ENCODE data around the gene ARL6IP4. TPM values are rescaled to one million over a fixed set of nuclear protein-coding genes. Genes with fewer than 3 reads are reported as not detected.

ARL6IP4 gene
- total RNA-seq, 1 experiment from 2014 or later, result 85.1 TPM

DNA sequence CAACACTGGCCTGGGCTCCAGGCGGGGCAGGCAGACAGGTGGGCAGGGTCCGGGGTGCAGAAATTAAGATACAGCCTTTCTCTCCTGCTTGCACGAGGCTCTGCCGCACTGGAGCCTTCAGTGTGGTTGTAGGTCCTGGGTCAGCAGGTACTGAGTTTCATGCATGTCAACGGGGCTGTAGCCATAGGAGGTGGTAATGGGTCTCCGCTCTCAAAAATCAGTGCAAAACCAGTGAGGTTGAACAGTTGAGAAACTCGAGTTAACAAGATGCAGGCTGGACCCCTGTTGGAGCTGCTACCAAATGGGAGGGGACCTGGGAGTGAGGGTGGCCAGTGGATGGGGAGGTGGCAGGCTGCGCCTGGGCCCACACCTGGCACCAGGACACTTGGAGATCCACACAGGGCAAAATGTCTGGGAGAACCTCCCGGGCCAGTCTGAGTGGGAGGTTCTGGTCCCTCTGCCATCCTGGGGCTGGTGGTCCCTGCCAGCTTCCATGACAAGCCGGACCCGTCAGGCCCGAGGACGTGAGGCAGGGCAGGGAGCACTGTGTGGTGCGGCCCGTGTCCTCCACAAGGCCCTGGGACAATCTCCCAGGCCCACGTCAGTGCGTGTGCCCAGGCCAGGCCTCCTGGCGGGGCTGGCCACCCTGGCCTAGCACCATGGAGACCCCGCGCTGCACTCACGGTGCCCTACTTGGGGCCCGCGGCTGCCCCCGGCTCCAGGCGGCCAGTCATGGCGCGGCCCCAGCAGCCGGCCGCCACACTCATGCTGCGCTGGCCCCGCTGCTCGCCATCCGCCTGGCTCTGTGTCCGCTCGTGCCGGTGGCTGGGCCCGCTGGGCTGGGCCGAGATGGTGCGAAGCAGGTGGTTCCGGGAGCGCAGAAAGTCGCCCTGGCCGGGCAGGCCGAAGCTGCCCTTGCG, 5.1 kb downstream of the ARL6IP4 start:
- H3K4me1 ChIP-seq (ENCODE audit: low read length), result peaks cover 15% of the 10 kb centered on the region
- no peaks in the 10 kb centered on the region for H3K9me2 ChIP-seq (replicated peaks; ENCODE audit: insufficient read depth, low read length)
- H3K79me2 ChIP-seq (ENCODE audit: low read length), result peaks cover 14% of the 10 kb centered on the region
- no peak for DNase-seq
- H4K20me1 ChIP-seq (ENCODE audit: insufficient read depth, low read depth, low read length), result peaks cover 22% of the 10 kb centered on the region
- H3K27ac ChIP-seq (ENCODE audit: low read length), result no peak overlapping the region
- H2AFZ ChIP-seq (ENCODE audit: low read length), result no peak overlapping the region
- no peak overlapping the region for H3K4me3 ChIP-seq (ENCODE audit: low read length)
- H3K9me3 ChIP-seq (ENCODE audit: low read length), result no peaks in the 10 kb centered on the region
- H3K4me2 ChIP-seq (ENCODE audit: low read depth, low read length, poor library complexity, severe bottlenecking), result no peak overlapping the region
- H3K27me3 ChIP-seq (ENCODE audit: low read length), result no peaks in the 10 kb centered on the region
- peaks cover 13% of the 10 kb centered on the region; the same call in 1 of the 2 replicates for H3K36me3 ChIP-seq (ENCODE audit: insufficient read depth, low read length)
- no peak overlapping the region for H3K9ac ChIP-seq (ENCODE audit: low read length)

DNA sequence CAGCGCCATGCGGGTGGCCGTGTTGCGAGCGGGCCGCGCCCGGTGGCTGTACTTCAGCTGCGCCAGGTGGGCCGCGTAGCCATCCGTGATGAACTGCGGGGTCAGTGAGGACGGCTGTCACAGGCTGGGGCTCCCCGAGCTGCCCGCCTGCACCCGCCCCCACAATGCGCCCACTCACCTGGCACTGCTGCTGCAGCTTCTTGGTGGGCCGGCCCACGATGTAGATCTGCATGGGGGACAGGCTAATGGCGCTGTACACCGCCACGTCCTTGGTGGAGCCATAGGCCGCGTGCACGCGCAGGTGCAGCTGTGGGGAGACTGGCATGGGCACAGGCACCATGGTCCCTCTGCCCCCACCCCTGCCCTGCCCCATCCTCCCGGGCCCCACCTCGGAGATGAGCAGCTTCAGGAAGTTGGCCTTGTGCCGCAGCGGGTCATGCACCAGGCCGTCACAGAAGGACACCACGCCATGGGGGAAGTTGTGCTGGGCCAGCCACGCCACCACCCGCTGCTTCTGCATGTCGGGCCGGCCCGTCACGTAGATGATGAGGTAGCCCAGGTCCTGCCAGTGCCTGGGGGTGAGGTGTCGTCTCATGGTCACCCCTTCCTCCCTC, 5.9 kb downstream of the ARL6IP4 start:
- peaks cover 13% of the 10 kb centered on the region; the same call in 1 of the 2 replicates for H3K36me3 ChIP-seq (ENCODE audit: insufficient read depth, low read length)
- peaks cover 22% of the 10 kb centered on the region for H4K20me1 ChIP-seq (ENCODE audit: insufficient read depth, low read depth, low read length)
- H3K27me3 ChIP-seq (ENCODE audit: low read length), result no peaks in the 10 kb centered on the region
- no peaks in the 10 kb centered on the region for H3K9me3 ChIP-seq (ENCODE audit: low read length)
- H3K79me2 ChIP-seq (ENCODE audit: low read length), result peaks cover 7% of the 10 kb centered on the region
- no peak overlapping the region for H2AFZ ChIP-seq (ENCODE audit: low read length)
- DNase-seq, result no peak
- H3K27ac ChIP-seq (ENCODE audit: low read length), result no peak overlapping the region
- no peaks in the 10 kb centered on the region for H3K9me2 ChIP-seq (replicated peaks; ENCODE audit: insufficient read depth, low read length)
- H3K4me3 ChIP-seq (ENCODE audit: low read length), result no peak overlapping the region
- H3K4me1 ChIP-seq (ENCODE audit: low read length), result peaks cover 15% of the 10 kb centered on the region
- H3K9ac ChIP-seq (ENCODE audit: low read length), result no peak overlapping the region
- H3K4me2 ChIP-seq (ENCODE audit: low read depth, low read length, poor library complexity, severe bottlenecking), result no peak overlapping the region

DNA sequence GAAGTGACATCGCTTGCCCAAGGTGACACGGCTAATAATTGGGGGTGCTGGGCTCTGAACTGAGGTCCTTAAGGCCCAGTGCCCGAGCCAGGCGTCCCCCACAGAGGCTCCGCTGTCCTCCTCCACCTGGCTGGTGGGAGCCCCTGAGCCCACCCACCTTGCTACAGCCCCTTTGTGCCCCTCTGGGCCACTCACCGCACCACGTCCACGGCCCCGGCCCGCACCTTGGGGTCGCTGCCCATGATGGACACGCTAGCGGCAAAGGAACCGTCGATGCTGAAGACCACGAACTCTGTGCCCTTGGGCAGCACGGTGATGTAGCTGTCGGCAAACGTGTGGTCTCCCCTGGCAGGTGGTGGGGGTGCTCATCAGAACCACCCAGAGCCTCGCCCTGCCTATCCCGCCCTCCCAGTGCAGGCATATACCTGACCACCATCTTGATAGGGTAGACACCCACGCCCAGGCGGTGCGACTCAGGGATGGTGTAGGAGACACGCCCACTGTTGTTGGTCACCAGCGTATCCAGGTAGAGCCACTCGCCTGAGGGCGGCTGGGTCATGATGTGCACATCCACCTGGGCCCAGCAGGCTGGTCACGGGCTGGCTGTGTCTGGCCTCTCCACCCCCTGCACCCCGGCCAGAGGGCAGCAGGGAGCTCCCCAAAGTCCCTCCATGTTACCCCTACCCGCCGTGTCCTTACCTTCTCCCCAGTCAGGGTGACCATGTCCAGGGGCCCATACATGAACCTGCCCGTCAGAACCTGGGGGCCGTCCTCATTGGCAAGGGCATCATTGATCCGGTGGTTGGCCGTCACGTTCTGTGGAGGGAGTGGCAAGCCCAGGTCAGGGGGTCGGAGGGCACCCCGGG, 6.8 kb downstream of the ARL6IP4 start:
- Histone ChIP-seq H3K4me2 (ENCODE audit: low read depth, low read length, poor library complexity, severe bottlenecking) (no peak overlapping the region), H3K27ac (ENCODE audit: low read length) (no peak overlapping the region), H3K27me3 (ENCODE audit: low read length) (no peaks in the 10 kb centered on the region), H3K4me3 (ENCODE audit: low read length) (no peak overlapping the region), H2AFZ (ENCODE audit: low read length) (no peak overlapping the region), H4K20me1 (ENCODE audit: insufficient read depth, low read depth, low read length) (peaks cover 14% of the 10 kb centered on the region), H3K9me2 (replicated peaks; ENCODE audit: insufficient read depth, low read length) (no peaks in the 10 kb centered on the region), H3K9ac (ENCODE audit: low read length) (no peak overlapping the region), H3K79me2 (ENCODE audit: low read length) (no peaks in the 10 kb centered on the region; the same call in 1 of the 2 replicates), H3K36me3 (ENCODE audit: insufficient read depth, low read length) (peaks cover 7% of the 10 kb centered on the region; the same call in 1 of the 2 replicates), H3K9me3 (ENCODE audit: low read length) (no peaks in the 10 kb centered on the region), H3K4me1 (ENCODE audit: low read length) (peaks cover 7% of the 10 kb centered on the region)
- no peak for DNase-seq

DNA sequence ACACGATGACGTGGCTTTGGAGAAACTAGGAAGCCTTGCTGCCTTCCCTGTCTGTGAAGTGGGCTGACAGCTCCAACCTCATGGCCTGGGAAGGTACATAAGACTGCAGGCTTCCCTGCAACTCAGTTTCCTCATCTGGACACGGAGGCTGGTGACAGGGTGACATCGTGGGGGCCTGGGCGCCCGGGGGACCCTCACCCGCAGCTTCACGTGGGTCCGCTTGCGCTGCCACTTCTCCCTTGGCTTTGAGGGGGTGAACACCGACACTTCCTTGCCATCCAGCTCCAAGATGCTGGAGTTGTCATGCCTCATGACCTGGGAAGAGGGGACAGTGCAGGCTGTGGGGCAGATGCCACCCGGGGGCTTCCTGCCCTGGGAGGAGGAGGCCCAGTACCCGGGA, 7.6 kb downstream of the ARL6IP4 start:
- H2AFZ ChIP-seq (ENCODE audit: low read length), result no peak overlapping the region
- no peaks in the 10 kb centered on the region for H3K27me3 ChIP-seq (ENCODE audit: low read length)
- no peaks in the 10 kb centered on the region for H3K79me2 ChIP-seq (ENCODE audit: low read length)
- DNase-seq, result no peak
- H4K20me1 ChIP-seq (ENCODE audit: insufficient read depth, low read depth, low read length), result peaks cover 7% of the 10 kb centered on the region; the same call in 1 of the 2 replicates
- no peaks in the 10 kb centered on the region for H3K36me3 ChIP-seq (ENCODE audit: insufficient read depth, low read length)
- no peak overlapping the region for H3K4me3 ChIP-seq (ENCODE audit: low read length)
- no peaks in the 10 kb centered on the region for H3K9me2 ChIP-seq (replicated peaks; ENCODE audit: insufficient read depth, low read length)
- no peak overlapping the region for H3K9ac ChIP-seq (ENCODE audit: low read length)
- no peak overlapping the region for H3K27ac ChIP-seq (ENCODE audit: low read length)
- H3K4me1 ChIP-seq (ENCODE audit: low read length), result peaks cover 3% of the 10 kb centered on the region; the same call in 1 of the 2 replicates
- no peak overlapping the region for H3K4me2 ChIP-seq (ENCODE audit: low read depth, low read length, poor library complexity, severe bottlenecking)
- no peaks in the 10 kb centered on the region for H3K9me3 ChIP-seq (ENCODE audit: low read length)

DNA sequence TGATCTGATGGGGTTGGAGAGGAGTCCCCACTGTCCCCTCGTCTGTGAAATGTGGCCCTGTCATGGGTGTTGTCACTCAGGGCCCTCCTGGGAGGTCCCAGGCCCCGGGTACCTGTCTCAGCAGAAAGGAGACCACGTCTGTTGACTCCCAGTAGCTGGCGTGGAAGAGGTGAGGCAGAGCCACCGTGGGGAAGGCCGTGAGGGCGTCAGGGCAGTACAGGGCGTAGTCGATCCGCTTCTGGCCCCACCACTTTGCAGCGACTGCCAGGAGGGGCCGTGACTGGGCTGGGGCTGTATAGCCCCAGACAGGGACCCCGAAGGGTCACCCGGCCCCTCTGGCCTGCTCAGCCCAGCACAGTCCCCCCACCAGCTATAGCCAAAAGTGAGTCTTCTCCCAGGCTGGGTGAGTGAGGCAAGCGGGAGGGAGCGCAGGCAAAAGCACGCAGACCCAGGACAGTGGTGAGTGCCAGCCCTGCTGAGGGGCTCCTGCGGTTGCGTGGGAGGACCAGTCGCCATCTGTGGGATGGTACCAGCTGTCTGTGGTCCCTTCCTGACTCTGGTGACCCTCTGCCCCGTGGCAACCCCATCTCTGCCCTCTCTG, 8.2 kb downstream of the ARL6IP4 start:
- H3K9me2 ChIP-seq (replicated peaks; ENCODE audit: insufficient read depth, low read length), result no peaks in the 10 kb centered on the region
- no peaks in the 10 kb centered on the region for H3K9me3 ChIP-seq (ENCODE audit: low read length)
- H3K4me3 ChIP-seq (ENCODE audit: low read length), result no peak overlapping the region
- no peak overlapping the region for H3K9ac ChIP-seq (ENCODE audit: low read length)
- H3K36me3 ChIP-seq (ENCODE audit: insufficient read depth, low read length), result no peaks in the 10 kb centered on the region
- peaks cover 3% of the 10 kb centered on the region; the same call in 1 of the 2 replicates for H3K4me1 ChIP-seq (ENCODE audit: low read length)
- DNase-seq, result no peak
- H3K27me3 ChIP-seq (ENCODE audit: low read length), result no peaks in the 10 kb centered on the region
- no peak overlapping the region for H3K27ac ChIP-seq (ENCODE audit: low read length)
- peaks cover 3% of the 10 kb centered on the region; the same call in 1 of the 2 replicates for H4K20me1 ChIP-seq (ENCODE audit: insufficient read depth, low read depth, low read length)
- no peak overlapping the region for H3K4me2 ChIP-seq (ENCODE audit: low read depth, low read length, poor library complexity, severe bottlenecking)
- no peaks in the 10 kb centered on the region for H3K79me2 ChIP-seq (ENCODE audit: low read length)
- H2AFZ ChIP-seq (ENCODE audit: low read length), result no peak overlapping the region

DNA sequence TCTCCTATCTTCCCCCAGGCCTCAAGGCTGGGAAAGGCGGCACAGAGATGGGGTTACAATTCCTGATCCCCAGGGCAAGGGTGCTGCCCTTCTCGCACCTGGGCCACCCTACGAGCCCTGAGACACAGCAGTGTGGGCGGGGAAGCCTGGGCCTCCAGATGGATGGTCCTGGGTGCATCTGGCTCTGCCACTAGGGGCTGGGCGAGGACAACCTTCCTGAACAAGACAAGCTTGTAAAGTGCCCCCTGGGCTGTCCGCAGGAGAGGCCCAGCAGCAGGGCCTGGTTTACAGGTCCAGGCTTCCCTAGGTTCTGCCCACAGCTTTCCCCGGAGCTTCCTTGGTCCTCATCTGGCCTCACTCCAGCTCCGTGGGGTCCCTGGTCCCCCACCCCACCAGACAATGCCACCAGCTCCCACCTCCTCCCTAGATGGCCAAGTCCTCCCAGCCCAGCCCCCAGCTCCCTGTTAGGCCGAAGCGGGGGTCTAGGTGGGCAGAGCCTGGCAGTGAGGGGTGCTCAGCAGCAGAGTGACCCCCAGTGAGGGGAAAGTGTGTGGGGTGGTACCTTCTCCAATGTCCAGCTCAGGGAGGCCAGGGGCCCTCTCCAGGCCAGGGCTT, 8.9 kb downstream of the ARL6IP4 start:
- no peak overlapping the region for H3K9ac ChIP-seq (ENCODE audit: low read length)
- no peaks in the 10 kb centered on the region for H3K9me3 ChIP-seq (ENCODE audit: low read length)

DNA sequence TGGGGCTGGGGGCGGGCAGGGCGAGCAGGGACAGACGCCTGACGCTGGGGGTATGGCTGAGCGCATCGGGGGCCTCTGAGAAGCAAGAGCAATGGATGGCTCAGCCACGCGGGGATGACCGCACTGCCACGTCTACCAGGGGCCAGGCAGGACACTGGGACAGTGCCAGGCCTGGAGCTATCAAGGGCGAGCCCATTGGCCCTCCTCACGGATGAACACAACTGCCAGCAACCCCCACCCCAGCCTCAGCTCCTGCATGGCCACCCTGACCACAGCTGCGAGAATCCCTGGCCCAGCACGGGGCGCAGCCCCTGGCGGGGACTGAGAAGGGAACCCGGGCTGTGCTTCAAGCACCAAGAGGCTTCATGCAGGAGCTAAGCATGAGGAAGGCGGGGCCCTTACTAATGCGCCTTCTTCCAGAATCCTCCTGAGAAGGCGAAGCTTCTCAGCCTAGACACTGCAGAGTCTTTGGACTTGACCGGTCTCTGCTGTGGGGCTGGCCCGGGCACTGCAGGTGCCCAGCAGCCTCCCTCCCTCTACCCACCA, 9.5 kb downstream of the ARL6IP4 start:
- Histone ChIP-seq H3K27ac (ENCODE audit: low read length) (no peak overlapping the region), H4K20me1 (ENCODE audit: insufficient read depth, low read depth, low read length) (no peaks in the 10 kb centered on the region), H2AFZ (ENCODE audit: low read length) (no peak overlapping the region), H3K4me2 (ENCODE audit: low read depth, low read length, poor library complexity, severe bottlenecking) (no peak overlapping the region), H3K27me3 (ENCODE audit: low read length) (no peaks in the 10 kb centered on the region), H3K9ac (ENCODE audit: low read length) (no peak overlapping the region), H3K4me3 (ENCODE audit: low read length) (no peak overlapping the region), H3K79me2 (ENCODE audit: low read length) (no peaks in the 10 kb centered on the region), H3K9me2 (replicated peaks; ENCODE audit: insufficient read depth, low read length) (no peaks in the 10 kb centered on the region), H3K4me1 (ENCODE audit: low read length) (no peaks in the 10 kb centered on the region), H3K9me3 (ENCODE audit: low read length) (no peaks in the 10 kb centered on the region), H3K36me3 (ENCODE audit: insufficient read depth, low read length) (no peaks in the 10 kb centered on the region)
- DNase-seq, result no peak

More for the DNA sequence above, 8.9 kb downstream of the ARL6IP4 start:
- no peaks in the 10 kb centered on the region for H3K4me1 ChIP-seq (ENCODE audit: low read length)
- no peaks in the 10 kb centered on the region for H3K9me2 ChIP-seq (replicated peaks; ENCODE audit: insufficient read depth, low read length)
- H3K27me3 ChIP-seq (ENCODE audit: low read length), result no peaks in the 10 kb centered on the region
- DNase-seq, result peak; percentile 57
- 0 out of 2 replicates have a peak, but pooled peaks cover 2% of the 10 kb centered on the region for H4K20me1 ChIP-seq (ENCODE audit: insufficient read depth, low read depth, low read length)
- no peaks in the 10 kb centered on the region for H3K36me3 ChIP-seq (ENCODE audit: insufficient read depth, low read length)
- H3K4me3 ChIP-seq (ENCODE audit: low read length), result no peak overlapping the region
- no peak overlapping the region for H2AFZ ChIP-seq (ENCODE audit: low read length)
- H3K79me2 ChIP-seq (ENCODE audit: low read length), result no peaks in the 10 kb centered on the region
- no peak overlapping the region for H3K4me2 ChIP-seq (ENCODE audit: low read depth, low read length, poor library complexity, severe bottlenecking)
- no peak overlapping the region for H3K27ac ChIP-seq (ENCODE audit: low read length)

Measured in Karpas-422 (cell line).